Lung (tissue), 12 donors: ENCODE measurements around the gene RNF217. TPM values are rescaled to one million over a fixed set of nuclear protein-coding genes. Genes with fewer than 3 reads are reported as not detected.

Source experiments
- ATAC-seq: fragments of 200-7000 bp; cut with Tn5 transposase; one replicate; pipeline ENCODE4 v1.9.1; 2020; ENCODE audit warnings: moderate number of reproducible peaks; ENCODE audit not compliant: insufficient read depth, low FRiP score
- DNase-seq, 3 donors: peaks; one replicate each; pipeline ENCODE4 v3.0.0-alpha.2; 2013 to 2017
- H3K27ac ChIP-seq, 2 donors: one replicate each; pipeline ENCODE4 v1.5.1; 2013; ENCODE audit warnings: mild to moderate bottlenecking in 2 of 2, moderate library complexity in 2 of 2, control low read depth in 1 of 2, inconsistent platforms in 1 of 2, low read depth in 1 of 2, low read length in 1 of 2
- H3K27me3 ChIP-seq, 3 donors: one replicate each; pipeline ENCODE4 v1.5.1; 2013; ENCODE audit warnings: low read length in 2 of 3; ENCODE audit not compliant: control insufficient read depth in 3 of 3, insufficient read depth in 3 of 3
- H3K36me3 ChIP-seq, 4 donors: one replicate each; pipeline ENCODE4 v1.5.1; 2013; ENCODE audit warnings: low read length in 4 of 4, mild to moderate bottlenecking in 1 of 4, moderate library complexity in 1 of 4; ENCODE audit not compliant: control insufficient read depth in 4 of 4, insufficient read depth in 4 of 4
- H3K4me1 ChIP-seq, 5 donors: one replicate each; pipeline ENCODE4 v1.5.1; 2013; ENCODE audit warnings: low read length in 5 of 5, mild to moderate bottlenecking in 2 of 5, moderate library complexity in 1 of 5; ENCODE audit not compliant: control insufficient read depth in 5 of 5, insufficient read depth in 5 of 5
- H3K4me3 ChIP-seq: one replicate; pipeline ENCODE4 v1.5.1; 2013; ENCODE audit warnings: mild to moderate bottlenecking, control low read depth, moderate library complexity
- H3K9ac ChIP-seq, 2 donors: one replicate each; pipeline ENCODE4 v1.5.1; 2013; ENCODE audit warnings: low read length in 2 of 2, control low read depth in 1 of 2; ENCODE audit not compliant: insufficient read depth in 1 of 2
- H3K9me3 ChIP-seq, 4 donors: one replicate each; pipeline ENCODE4 v1.5.1; 2013; ENCODE audit warnings: low read length in 3 of 4, mild to moderate bottlenecking in 1 of 4, moderate library complexity in 1 of 4; ENCODE audit not compliant: control insufficient read depth in 4 of 4, insufficient read depth in 3 of 4
- WGBS, 2 donors: extraction: QIAGEN DNeasy Blood & Tissue Kit; methylation state at CpG; one replicate each; pipeline ENCODE4 v1.1.7; 2013; 5-methylcytosine and 5-hydroxymethylcytosine counted together
- polyA plus RNA-seq, 2 donors: library from polyadenylated mRNA; stranded (reverse); fragments of 200-250 nt; gene quantifications; one replicate each; pipeline ENCODE4 v1.2.1, GENCODE V29; 2013
- total RNA-seq, 2 donors: library from RNA; depleted of rRNA in 1 of 2; stranded (reverse); fragments of >200 nt in 1 of 2; gene quantifications; one replicate each; pipeline ENCODE4 v1.2.1, GENCODE V29; 2014 to 2021
- TF ChIP-seq, protein P1 (sequence below): IDR thresholded peaks from 2 replicates; pipeline ENCODE4 v1.5.1; 2012; ENCODE audit warnings: mild to moderate bottlenecking; ENCODE audit errors: control extremely low read depth, extremely low read depth
- donor health status: control.
- donor health status: control.
- donor health status: Bipolar disorder and iron deficiency.
- donor health status: healthy.
- donor health status: DM: yes; HTN: yes; CAD: no.

RNF217 gene
- total and polyA plus RNA-seq, 4 donors: 3.1 to 58.6 (median 13.6) TPM

DNA sequence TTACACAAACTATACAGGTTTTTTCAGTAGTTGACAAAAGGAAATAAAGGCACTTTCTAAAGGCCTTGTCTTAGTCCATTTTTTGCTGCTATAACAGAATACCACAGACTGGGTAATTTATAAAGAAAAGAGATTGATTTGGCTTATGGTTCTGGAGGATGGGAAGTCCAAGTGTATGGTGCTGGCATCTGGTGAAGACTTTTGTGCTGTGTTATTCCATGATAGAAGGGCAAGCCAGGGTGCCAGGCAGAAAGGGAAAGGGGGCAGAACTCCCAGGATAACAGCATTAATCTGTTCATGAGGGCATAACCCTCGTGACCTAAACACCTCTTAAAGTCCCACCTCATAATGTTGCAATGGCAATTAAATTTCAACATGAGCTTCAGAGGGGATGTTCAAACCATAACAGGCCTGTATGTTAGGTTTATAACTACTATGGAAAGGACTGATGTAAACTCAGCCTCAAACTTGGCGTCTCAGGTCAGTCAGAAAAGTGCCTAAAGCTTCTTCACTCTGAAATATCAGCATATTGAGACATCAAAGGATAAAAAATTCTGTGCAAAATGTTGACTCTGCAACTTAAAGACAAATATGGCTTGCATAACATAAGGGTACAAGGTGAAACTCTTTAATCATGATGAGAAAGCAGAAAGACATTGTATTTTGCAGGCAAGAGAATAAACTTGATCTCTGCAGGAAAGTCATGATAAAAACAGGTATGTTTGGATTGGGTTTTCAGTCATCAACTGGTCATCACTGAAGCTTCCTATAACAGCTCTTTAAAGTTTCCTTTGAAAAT, 42.8 kb downstream of the RNF217 start:
- peaks cover 0 to 8% (median 1%) of the 10 kb centered on the region in 5 donors for H3K4me1 ChIP-seq
- no peaks in the 10 kb centered on the region for H3K9me3 ChIP-seq
- TF ChIP-seq, protein P1, sequence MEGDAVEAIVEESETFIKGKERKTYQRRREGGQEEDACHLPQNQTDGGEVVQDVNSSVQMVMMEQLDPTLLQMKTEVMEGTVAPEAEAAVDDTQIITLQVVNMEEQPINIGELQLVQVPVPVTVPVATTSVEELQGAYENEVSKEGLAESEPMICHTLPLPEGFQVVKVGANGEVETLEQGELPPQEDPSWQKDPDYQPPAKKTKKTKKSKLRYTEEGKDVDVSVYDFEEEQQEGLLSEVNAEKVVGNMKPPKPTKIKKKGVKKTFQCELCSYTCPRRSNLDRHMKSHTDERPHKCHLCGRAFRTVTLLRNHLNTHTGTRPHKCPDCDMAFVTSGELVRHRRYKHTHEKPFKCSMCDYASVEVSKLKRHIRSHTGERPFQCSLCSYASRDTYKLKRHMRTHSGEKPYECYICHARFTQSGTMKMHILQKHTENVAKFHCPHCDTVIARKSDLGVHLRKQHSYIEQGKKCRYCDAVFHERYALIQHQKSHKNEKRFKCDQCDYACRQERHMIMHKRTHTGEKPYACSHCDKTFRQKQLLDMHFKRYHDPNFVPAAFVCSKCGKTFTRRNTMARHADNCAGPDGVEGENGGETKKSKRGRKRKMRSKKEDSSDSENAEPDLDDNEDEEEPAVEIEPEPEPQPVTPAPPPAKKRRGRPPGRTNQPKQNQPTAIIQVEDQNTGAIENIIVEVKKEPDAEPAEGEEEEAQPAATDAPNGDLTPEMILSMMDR: no peak
- DNase-seq (no peak), ATAC-seq (no peak)
- no peak overlapping the region for H3K4me3 ChIP-seq
- no peaks in the 10 kb centered on the region for H3K27me3 ChIP-seq
- H3K9ac ChIP-seq: no peak overlapping the region
- H3K27ac ChIP-seq: no peak overlapping the region
- 61 to 91% methylated on average over 2 of the region's 2 CpGs for WGBS, 2 donors
- H3K36me3 ChIP-seq: peaks cover 0 to 4% (median 1%) of the 10 kb centered on the region in 4 donors

DNA sequence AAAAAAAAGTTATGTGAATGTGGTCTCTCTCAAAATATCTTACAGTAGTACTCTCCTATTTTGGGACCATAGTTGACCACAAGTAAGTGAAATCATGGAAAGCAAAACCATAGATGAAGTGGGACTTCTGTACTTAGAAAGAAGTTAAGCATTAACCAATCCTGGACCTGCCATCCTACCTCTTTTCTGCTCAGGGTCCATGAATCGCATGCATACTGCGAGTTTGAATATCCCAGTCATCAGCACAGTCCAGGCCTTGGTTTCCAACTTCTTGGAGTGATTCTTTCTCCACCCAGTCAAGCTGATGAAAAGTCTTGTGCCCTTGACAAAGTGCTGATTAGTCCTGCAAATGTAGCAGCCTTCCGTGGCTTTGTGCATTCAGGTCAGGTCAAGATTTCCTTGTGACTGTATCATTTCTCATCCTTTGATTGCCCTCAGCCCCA, 46.0 kb downstream of the RNF217 start:
- no peak overlapping the region for H3K4me3 ChIP-seq
- no peaks in the 10 kb centered on the region for H3K27me3 ChIP-seq
- H3K27ac ChIP-seq: no peak overlapping the region
- H3K9me3 ChIP-seq: no peaks in the 10 kb centered on the region
- ATAC-seq: no peak
- peaks cover 0 to 5% (median 0%) of the 10 kb centered on the region in 5 donors for H3K4me1 ChIP-seq
- peaks cover 0 to 4% (median 1%) of the 10 kb centered on the region in 4 donors for H3K36me3 ChIP-seq
- H3K9ac ChIP-seq: no peak overlapping the region
- DNase-seq: no peak
- WGBS, 2 donors: 58 to 63% methylated on average over 3 of the region's 3 CpGs
- TF ChIP-seq, protein P1: no peak

DNA sequence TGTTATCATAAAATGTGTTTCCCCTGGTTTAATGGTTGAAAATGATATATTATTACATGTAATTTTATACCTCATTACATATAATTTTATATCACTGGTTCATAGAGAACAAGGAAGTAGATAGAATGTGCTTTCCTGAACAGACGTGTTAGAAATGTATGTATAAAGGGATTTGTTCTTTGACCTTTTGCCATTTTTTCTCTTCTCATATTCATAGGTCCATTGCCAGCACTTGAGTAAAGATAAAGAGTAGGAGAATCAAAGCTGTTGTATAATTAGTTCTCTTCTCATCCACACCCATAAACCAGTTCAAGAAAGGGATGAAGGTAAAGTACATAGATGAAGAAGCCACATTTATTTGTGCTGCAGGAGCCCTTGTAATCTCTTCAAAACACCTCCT, 46.7 kb downstream of the RNF217 start:
- H3K36me3 ChIP-seq: peaks cover 0 to 4% (median 1%) of the 10 kb centered on the region in 4 donors
- no peak for DNase-seq
- TF ChIP-seq, protein P1: no peak
- ATAC-seq: no peak
- peaks cover 0 to 3% (median 0%) of the 10 kb centered on the region in 5 donors for H3K4me1 ChIP-seq
- no peaks in the 10 kb centered on the region for H3K9me3 ChIP-seq
- H3K27ac ChIP-seq: no peak overlapping the region
- no peak overlapping the region for H3K4me3 ChIP-seq
- no peaks in the 10 kb centered on the region for H3K27me3 ChIP-seq
- 58 to 80% methylated on average over 1 of the region's 1 CpG for WGBS, 2 donors
- H3K9ac ChIP-seq: no peak overlapping the region
